HepG2 (cell line): Measurements from ENCODE around the gene PHF2. TPM values are rescaled to one million over a fixed set of nuclear protein-coding genes. Genes with fewer than 3 reads are reported as not detected.

ENCODE experiments used
- ATAC-seq: fragments of 200-7000 bp; cut with Tn5 transposase; 3 replicates; pipeline ENCODE4 v1.9.1; 2020; ENCODE audit warnings: mild to moderate bottlenecking, moderate library complexity
- BruUV-seq: library from RNA; stranded (reverse); fragments of 400-500 nt; replicated peaks from 2 replicates; lab custom pipeline; 2021; lab: Mats Ljungman, UMichigan
- CTCF ChIA-PET: fragments of 300-600 bp; formaldehyde crosslinking; extraction: SDS; loops from one replicate; lab custom pipeline; 2021; ENCODE audit warnings: low total read pairs, inconsistent platforms, low intra/inter-chr PET ratio; lab: Yijun Ruan, JAX
- POLR2A ChIA-PET: fragments of 350-600 bp; sonication (Branson Sonifier 250); formaldehyde crosslinking; loops from one replicate; lab custom pipeline; 2020; ENCODE audit warnings: antibody characterized with exemption, inconsistent platforms; lab: Yijun Ruan, JAX
- DNase-seq: peaks from one replicate; pipeline ENCODE4 v3.0.0-alpha.2; 2015; ENCODE audit warnings: low spot score
- FAIRE-seq: peaks from 3 replicates; lab custom pipeline; 2011; peaks lifted over from hg19 to GRCh38; lab: Jason Lieb, UNC
- H2AFZ ChIP-seq: one replicate; pipeline ENCODE4 v1.6.1; 2011; ENCODE audit warnings: low read length, inconsistent platforms
- H3K27ac ChIP-seq: fragments of 300-600 bp; 3 replicates; pipeline ENCODE4 v1.8.0; 2011; ENCODE audit warnings: mixed run types, mild to moderate bottlenecking, mixed read lengths, low read length, inconsistent platforms; ENCODE audit not compliant: insufficient read depth; ENCODE audit errors: extremely low read length
- H3K27me3 ChIP-seq, 2 experiments: fragments of 200-600 bp in 1 of 2; 2 replicates in 1 of 2; 3 replicates in 1 of 2; pipeline versions ENCODE4 v1.6.0 to v1.8.0; 2011; ENCODE audit warnings: low read length in 2 of 2, mild to moderate bottlenecking in 2 of 2, moderate library complexity in 2 of 2, inconsistent platforms in 1 of 2; ENCODE audit not compliant: insufficient read depth in 2 of 2, control insufficient read depth in 1 of 2
- H3K36me3 ChIP-seq, 2 experiments: fragments of 200-600 bp in 1 of 2; replicated peaks in 1 of 2; 2 replicates in 1 of 2; 3 replicates in 1 of 2; pipeline versions ENCODE4 v1.5.1 to v1.8.0; 2011; ENCODE audit warnings: low read length in 2 of 2, inconsistent platforms in 1 of 2; ENCODE audit not compliant: insufficient read depth in 2 of 2, control insufficient read depth in 1 of 2
- H3K4me1 ChIP-seq: 2 replicates; pipeline ENCODE4 v1.5.1; 2012; ENCODE audit warnings: low read length, inconsistent platforms; ENCODE audit not compliant: insufficient read depth
- H3K4me2 ChIP-seq: 2 replicates; pipeline ENCODE4 v1.6.0; 2011; ENCODE audit warnings: low read depth, low read length, inconsistent platforms
- H3K4me3 ChIP-seq, 3 experiments: fragments of 200-600 bp in 1 of 3; sonication (generic), shearing (Covaris generic) in 1 of 3; replicated peaks in 1 of 3; 2 replicates each; pipeline ENCODE4 v1.5.1; 2011 to 2016; ENCODE audit warnings: low read length in 3 of 3, inconsistent platforms in 2 of 3, low read depth in 2 of 3, mild to moderate bottlenecking in 2 of 3, control low read depth in 1 of 3, mixed read lengths in 1 of 3; ENCODE audit not compliant: insufficient read depth in 1 of 3
- H3K79me2 ChIP-seq: one replicate; pipeline ENCODE4 v1.6.1; 2011; ENCODE audit warnings: low read length, inconsistent platforms; ENCODE audit not compliant: insufficient read depth
- H3K9ac ChIP-seq: 2 replicates; pipeline ENCODE4 v1.6.0; 2011; ENCODE audit warnings: mild to moderate bottlenecking, low read depth, low read length, inconsistent platforms; ENCODE audit not compliant: insufficient read depth
- H3K9me3 ChIP-seq: 2 replicates; pipeline ENCODE4 v1.5.1; 2012; ENCODE audit warnings: mild to moderate bottlenecking, low read length
- H4K20me1 ChIP-seq: 2 replicates; pipeline ENCODE4 v1.6.0; 2011; ENCODE audit warnings: inconsistent platforms, mild to moderate bottlenecking, low read length, moderate library complexity; ENCODE audit not compliant: insufficient read depth
- ASH2L ChIP-seq: fragments of 300-600, 200-600 bp; sonication (generic); IDR thresholded peaks from 2 replicates; pipeline ENCODE4 v1.7.0; 2017; ENCODE audit warnings: low read depth, mild to moderate bottlenecking, moderate library complexity, mixed read lengths, low read length; ENCODE audit not compliant: insufficient read length
- ATF7 ChIP-seq, 2 experiments: fragments of 450-650 bp in 1 of 2; sonication (generic) in 1 of 2; formaldehyde crosslinking in 1 of 2; IDR thresholded peaks; 2 replicates each; pipeline versions ENCODE4 v1.4.0 to v1.6.1; 2016 to 2020; ENCODE audit warnings: antibody characterized with exemption in 1 of 2, mild to moderate bottlenecking in 1 of 2, missing genetic modification reagents in 1 of 2
- HDAC1 ChIP-seq: sonication (generic); formaldehyde crosslinking; IDR thresholded peaks from 2 replicates; pipeline ENCODE4 v1.5.1; 2020; ENCODE audit warnings: mild to moderate bottlenecking, missing genetic modification reagents
- HOMEZ ChIP-seq: IDR thresholded peaks from 2 replicates; pipeline ENCODE4 v1.6.1; 2016; ENCODE audit warnings: low read depth
- MIXL1 ChIP-seq: IDR thresholded peaks from 2 replicates; pipeline ENCODE4 v1.6.1; 2016
- NONO ChIP-seq, 2 experiments: fragments of 450-650 bp in 1 of 2; sonication (generic) in 1 of 2; formaldehyde crosslinking in 1 of 2; IDR thresholded peaks in 1 of 2; conservative IDR thresholded peaks in 1 of 2; 2 replicates each; pipeline versions ENCODE4 v1.6.1 to v1.8.0; 2017 to 2022; ENCODE audit warnings: mild to moderate bottlenecking in 1 of 2, missing genetic modification reagents in 1 of 2, moderate library complexity in 1 of 2
- NPAS2 ChIP-seq: sonication (generic); formaldehyde crosslinking; IDR thresholded peaks from 2 replicates; pipeline ENCODE4 v1.8.0; 2022; ENCODE audit warnings: mild to moderate bottlenecking, missing genetic modification reagents, borderline replicate concordance
- SAFB2 ChIP-seq: sonication (generic); formaldehyde crosslinking; IDR thresholded peaks from 2 replicates; pipeline ENCODE4 v1.5.1; 2020; ENCODE audit warnings: missing genetic modification reagents, low read depth, mild to moderate bottlenecking, borderline replicate concordance
- SALL1 ChIP-seq: sonication (generic); formaldehyde crosslinking; IDR thresholded peaks from 2 replicates; pipeline ENCODE4 v1.8.0; 2022; ENCODE audit warnings: mild to moderate bottlenecking, missing genetic modification reagents
- YEATS2 ChIP-seq: sonication (generic); formaldehyde crosslinking; IDR thresholded peaks from 2 replicates; pipeline ENCODE4 v1.4.0; 2020; ENCODE audit warnings: missing genetic modification reagents, borderline replicate concordance
- ZNF274 ChIP-seq: sonication (generic); formaldehyde crosslinking; IDR thresholded peaks from 2 replicates; pipeline ENCODE4 v1.5.1; 2020; ENCODE audit warnings: mild to moderate bottlenecking, missing genetic modification reagents
- ZNF724P ChIP-seq: sonication (generic); formaldehyde crosslinking; IDR thresholded peaks from 2 replicates; pipeline ENCODE4 v1.8.0; 2022; ENCODE audit warnings: missing genetic modification reagents, borderline replicate concordance
- ZNF772 ChIP-seq: sonication (generic); formaldehyde crosslinking; IDR thresholded peaks from 2 replicates; pipeline ENCODE4 v1.5.0; 2020; ENCODE audit warnings: mild to moderate bottlenecking, missing genetic modification reagents
- WGBS: methylation state at CpG from one replicate; pipeline ENCODE4 v1.1.6; 2017; ENCODE audit warnings: low lambda C conversion rate; 5-methylcytosine and 5-hydroxymethylcytosine counted together
- in situ Hi-C: cut with HindIII; loops from 2 replicates; pipeline ENCODE4 v1.10.0; 2017; ENCODE audit warnings: low pct_unique_long_range_greater_than_20kb; ENCODE audit not compliant: extremely low pct_ligation_motif_present
- intact Hi-C: fragments of 100-400 bp; cut with micrococcal nuclease; formaldehyde crosslinking; loops from one replicate; pipeline ENCODE4 v1.10.0; 2022; ENCODE audit not compliant: unreplicated experiment
- polyA plus RNA-seq, 8 experiments: library from polyadenylated mRNA; depleted of rRNA in 3 of 8; stranded (reverse) in 7 of 8; unstranded in 1 of 8; fragments of >200 nt; fragmentation: Illumina TruSeq in 4 of 8; extraction: Trizol in 4 of 8; gene quantifications; 2 replicates each; pipeline versions ENCODE4 v1.2.1 to v1.2.3, GENCODE V29; 2011 to 2016; ENCODE audit warnings: low read depth in 4 of 8, missing spikeins in 1 of 8, mixed read lengths in 1 of 8; ENCODE audit not compliant: insufficient read depth in 1 of 8
- total RNA-seq, 5 experiments: library from RNA; depleted of rRNA; stranded (reverse); fragments of >200 nt; fragmentation: Illumina TruSeq; extraction: Trizol; gene quantifications; 2 replicates each; pipeline ENCODE4 v1.2.3, GENCODE V29; 2016; ENCODE audit warnings: low read depth in 1 of 5

The PHF2 gene
- total and polyA plus RNA-seq, 2 of the 13 experiments (the other 11 are each of a cell fraction or from before 2014, with no cell fraction given): 6.6 to 9.1 TPM

GRCh38 chr9:93594041-93594756 is 17.8 kb downstream of the PHF2 start:
- CTCF ChIA-PET: no interaction called here
- in situ Hi-C loops: no loop called here
- ATAC-seq: no peak
- Histone ChIP-seq H4K20me1 (no peaks in the 10 kb centered on the region; the same call in 1 of the 2 replicates), H3K27me3 (no peaks in the 10 kb centered on the region), H2AFZ (no peak overlapping the region), H3K79me2 (peaks cover 25% of the 10 kb centered on the region), H3K9me3 (no peaks in the 10 kb centered on the region), H3K4me3 (no peak overlapping the region), H3K4me2 (no peak overlapping the region), H3K36me3 (no peaks in the 10 kb centered on the region), H3K9ac (no peak overlapping the region), H3K4me1 (peaks cover 49% of the 10 kb centered on the region), H3K27ac (no peak overlapping the region)
- intact Hi-C loops: no loop called here
- FAIRE-seq: no peak
- no TSS peak for BruUV-seq
- no peak for DNase-seq
- WGBS: 100% methylated on average over 1 of the region's 9 CpGs
- POLR2A ChIA-PET: no interaction called here
- no peak for TF ChIP-seq ASH2L
- no peak for TF ChIP-seq ZNF274 (CRISPR knock-in tag)
- no peak for TF ChIP-seq ATF7 (IDR thresholded peaks at IDR 0.05)
- no peak for TF ChIP-seq ATF7 (CRISPR knock-in tag; IDR thresholded peaks at IDR 0.05)
- no peak for TF ChIP-seq HDAC1 (CRISPR knock-in tag)
- no peak for TF ChIP-seq MIXL1 (CRISPR knock-in tag)
- TF ChIP-seq YEATS2 (CRISPR knock-in tag): no peak
- TF ChIP-seq NONO (IDR thresholded peaks at IDR 0.05): no peak
- no peak for TF ChIP-seq NONO (CRISPR knock-in tag; conservative IDR thresholded peaks at IDR 0.05)
- TF ChIP-seq HOMEZ (CRISPR knock-in tag): no peak
- no peak for TF ChIP-seq SALL1 (CRISPR knock-in tag)
- no peak for TF ChIP-seq ZNF724P (CRISPR knock-in tag)
- TF ChIP-seq ZNF772 (CRISPR knock-in tag): no peak
- TF ChIP-seq SAFB2 (CRISPR knock-in tag): no peak
- TF ChIP-seq NPAS2 (CRISPR knock-in tag): no peak
